HS-27A (cell line): ENCODE results near the gene EPS15.
"Not testable (repeated sequence)": the region's sequence is repeated elsewhere in the genome, so short reads cannot be mapped to it uniquely, and the experiment has no call there.

Experiments
- DNase-seq: peaks from one replicate; pipeline ENCODE4 v3.0.0-alpha.2; 2012; ENCODE audit warnings: low read depth, missing footprints

The EPS15 gene

DNA sequence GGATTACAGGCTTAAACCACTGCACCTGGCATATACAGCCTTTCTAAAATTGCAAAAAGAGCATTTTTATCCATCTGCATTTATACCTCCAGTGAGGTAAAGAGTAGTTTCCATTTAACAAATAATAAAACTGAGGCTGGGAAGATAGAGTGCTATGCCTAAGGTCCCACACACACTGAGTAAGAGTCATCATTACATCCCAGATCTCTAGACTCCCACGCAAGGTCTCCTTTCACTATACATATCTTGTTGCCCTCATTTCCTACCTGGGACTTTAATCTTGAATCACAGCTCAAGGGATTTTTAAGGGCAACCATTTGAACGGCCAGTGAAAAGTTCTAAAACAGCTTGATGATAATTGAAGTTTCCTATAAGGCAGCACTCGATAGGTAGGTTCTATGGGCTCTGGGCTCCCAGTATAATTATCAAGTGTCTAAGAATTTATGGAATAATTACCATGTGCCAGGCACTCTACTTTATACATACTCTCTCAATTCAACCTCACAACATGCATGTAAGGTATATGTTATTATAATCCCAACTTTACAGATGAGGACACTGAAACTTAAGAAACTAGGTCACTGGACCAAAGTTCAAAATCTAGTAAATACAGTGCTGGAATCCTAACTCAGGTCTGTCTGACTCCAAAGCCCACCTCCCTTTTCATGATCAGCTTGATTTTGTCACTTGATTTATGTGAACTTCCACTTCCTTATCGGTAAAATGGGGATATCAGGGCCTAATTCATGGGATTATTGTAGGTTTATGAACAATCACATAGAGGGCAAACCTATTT, 23.3 kb upstream of the EPS15 start:
- no peak for DNase-seq

DNA sequence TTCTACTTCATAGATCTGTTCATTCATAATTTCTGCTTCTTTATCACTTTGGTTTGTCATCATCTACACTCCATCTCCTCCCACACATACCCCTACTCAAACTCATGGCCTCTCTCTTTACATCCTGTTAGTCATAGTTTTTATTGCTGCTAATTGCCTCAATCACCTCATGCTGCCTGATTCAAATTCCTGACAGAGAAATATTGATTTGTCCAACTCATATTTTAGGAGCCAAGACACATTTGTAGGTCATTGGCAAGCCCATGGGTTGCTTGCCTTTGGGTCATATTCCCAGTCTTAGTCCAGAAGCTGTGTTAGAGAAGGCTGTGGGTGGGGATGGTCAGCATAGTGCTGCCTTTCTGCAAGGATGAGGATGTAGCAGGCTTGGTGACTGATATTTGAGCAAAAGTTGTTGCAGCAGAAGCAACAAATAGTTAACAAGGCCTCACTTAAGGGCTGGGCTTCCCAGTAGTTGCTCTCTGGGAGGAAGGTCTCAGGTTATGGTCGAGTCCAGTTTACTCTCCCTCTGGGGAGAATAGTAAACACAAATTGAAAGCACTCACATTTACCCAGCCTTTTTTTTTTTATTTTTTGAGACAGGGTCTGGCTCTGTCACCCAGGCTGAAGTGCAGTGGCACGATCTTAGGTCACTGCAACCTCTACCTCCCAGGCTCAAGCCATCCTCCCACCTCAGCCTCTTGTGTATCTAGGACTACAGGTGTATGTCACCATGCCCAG, 22.4 kb upstream of the EPS15 start:
- no peak for DNase-seq

DNA sequence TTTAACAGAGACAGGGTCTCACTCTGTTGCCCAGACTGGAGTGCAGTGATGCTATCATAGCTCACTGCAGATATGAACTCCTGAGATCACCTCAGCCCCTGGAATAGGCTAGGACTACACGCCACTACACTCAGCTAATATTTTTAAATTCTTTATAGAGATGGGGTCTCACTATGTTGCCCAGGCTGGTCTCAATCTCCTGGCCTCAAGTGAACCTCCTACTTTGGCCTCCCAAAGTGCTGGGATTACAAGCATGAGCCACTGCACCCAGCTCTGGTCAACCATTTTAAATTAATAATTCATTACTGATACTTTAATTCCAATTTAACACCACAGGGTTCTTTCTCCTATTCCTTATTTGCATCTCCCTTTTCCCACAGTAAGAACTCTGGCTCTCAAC, 18.5 kb upstream of the EPS15 start:
- no peak for DNase-seq

DNA sequence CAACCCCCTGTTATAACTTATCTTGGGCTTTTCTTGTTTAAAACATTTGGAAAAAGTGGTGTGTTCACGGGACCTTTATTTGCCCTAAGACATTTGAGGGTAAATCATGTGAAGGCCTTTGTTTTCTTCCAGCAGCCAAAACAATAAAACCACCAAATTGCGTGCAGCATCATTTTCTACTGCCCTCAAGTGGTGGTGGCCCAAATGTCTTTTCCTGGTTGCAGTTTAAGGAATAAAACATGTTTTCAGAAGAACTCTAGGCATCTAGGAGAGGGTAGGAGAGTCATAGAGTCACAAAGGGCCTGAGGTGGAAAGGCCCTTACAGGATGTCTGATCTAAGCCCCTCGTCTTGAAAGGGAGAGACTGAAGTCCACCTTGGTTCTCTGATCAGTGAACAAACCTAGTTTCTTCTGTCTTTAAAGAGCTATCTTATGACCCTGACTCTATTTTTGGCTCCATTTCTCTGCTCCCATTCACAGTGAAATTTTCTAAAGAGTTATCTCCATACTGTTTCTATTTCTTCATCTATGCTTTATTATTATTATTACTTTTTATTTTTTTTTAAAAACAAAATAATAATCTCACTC, 16.0 kb upstream of the EPS15 start:
- no peak for DNase-seq

DNA sequence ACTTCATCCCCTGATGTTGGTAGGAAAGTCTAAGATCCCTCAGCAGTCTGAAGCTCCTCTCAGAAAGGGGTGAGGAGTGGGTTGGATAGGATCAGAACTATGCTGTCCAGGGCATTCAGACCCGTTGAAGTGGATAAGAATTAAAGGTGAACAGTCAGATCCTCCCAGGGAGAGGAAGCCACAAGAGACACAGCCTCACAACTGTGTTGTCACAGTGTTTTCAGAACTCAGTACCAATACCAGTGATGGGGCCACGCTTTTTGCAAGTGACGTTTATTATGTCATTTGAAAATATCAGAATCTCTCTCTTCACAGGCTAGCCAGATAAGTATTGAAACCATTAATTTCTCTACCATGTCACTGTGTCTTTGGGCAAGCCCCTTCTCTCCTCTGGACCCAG, 15.4 kb upstream of the EPS15 start:
- DNase-seq: no peak

DNA sequence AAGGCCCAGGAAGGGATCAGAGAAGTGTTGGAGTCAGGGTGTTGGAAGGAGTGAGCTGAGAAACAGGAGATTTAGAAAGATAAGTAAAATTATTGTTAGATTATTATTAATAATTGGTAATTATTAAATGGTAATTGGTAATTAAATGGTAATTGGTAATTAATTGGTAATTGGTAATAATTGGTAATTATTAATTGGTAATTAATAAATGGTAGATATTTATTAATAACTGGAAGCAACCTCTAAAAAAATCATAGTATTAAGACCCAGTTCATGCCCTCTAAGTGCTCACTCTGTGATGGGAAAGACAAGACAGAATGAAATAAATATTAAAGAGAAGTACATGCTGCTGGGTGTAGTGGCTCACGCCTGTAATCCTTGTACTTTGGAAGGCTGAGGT, 13.8 kb upstream of the EPS15 start:
- no peak for DNase-seq

DNA sequence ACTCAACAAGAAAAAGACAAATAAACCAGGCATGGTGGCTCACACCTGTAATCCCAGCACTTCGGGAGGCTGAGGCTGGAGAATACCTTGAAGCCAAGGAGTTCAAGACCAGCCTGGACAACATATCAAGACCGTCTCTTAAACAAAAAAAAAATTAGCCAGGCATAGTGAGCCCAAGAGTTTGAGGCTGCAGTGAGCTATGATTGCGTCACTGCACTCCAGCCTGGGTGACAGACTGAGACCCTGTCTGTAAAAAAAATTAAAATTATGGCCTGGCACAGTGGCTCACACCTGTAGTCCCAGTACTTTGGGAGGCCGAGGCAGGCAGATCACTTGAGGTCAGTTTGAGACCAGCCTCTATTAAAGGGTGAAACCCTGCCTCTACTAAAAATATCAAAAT, 11.4 kb upstream of the EPS15 start:
- not testable (repeated sequence) for DNase-seq

DNA sequence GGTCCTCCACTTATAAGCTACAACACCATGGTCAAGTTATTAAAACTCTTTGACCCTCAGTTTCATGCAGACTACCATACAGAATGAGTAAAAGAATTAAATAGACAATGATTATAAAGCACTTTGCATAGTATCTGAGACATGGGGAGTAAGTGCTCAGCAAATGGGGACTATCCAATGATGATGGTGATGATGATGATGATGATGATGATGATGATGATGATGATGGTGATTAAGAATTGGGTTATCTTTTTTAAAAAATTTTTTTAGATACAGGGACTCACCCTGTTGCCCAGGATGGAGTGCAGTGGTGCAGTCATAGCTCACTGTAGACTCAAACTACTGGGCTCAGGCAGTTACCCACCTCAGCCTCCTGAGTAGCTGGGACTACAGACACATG, 8.1 kb upstream of the EPS15 start:
- no peak for DNase-seq

DNA sequence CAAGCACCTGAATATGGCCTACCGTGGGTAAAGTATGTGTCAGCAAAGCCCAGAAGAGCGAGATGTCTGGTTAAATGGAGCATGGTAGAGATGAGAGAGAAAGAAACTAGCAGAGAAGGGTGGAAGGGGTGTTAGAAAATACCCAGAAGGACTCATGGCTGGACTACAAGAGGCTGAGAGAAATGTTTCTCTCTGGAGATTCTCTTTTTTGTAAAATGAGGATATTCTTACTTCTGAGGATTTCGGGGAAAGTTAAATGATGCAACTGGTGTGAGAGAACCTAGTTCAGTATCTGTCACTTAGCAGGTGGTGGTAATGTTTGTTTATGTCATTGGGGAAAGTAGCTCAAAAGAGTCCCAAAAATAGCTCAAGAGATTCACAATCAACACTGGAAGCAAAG, 7.2 kb upstream of the EPS15 start:
- no peak for DNase-seq

DNA sequence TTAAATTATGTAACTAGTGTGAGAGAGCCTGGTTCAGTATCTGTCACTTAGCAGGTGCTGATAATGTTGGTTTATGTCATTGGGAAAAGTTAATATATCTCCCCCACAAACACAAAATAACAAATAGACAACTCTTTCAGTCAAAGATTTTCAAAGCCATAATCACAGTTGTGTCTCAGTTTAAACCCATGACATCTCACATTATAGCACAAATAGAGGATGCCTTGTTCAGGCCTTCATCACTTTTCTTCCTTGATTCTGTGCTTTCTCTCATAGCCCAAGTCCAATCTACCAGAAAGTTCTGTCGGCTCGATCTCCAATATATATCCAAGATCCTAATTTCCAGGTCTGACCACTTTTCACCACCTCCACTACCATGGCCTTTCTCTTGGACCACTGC, 6.2 kb upstream of the EPS15 start:
- DNase-seq: no peak

DNA sequence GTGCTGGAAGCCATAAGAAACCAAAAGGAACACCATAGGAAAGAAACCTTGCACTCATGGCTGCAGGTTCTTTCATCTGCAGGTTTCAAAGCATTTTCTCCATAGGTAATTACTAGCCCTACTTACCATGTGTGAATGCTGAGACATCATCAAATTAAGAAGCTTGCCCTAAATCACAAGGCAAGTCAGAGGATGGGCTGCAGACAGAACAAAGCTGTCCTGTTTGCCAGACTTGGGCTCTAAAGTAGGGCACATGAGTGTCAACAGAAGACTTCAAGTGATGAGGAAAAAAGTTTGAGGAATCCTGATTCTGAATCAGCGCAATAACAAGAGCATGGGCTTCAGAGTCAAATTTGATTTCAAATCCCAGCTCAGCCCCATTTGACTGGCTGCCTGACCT, 5.8 kb upstream of the EPS15 start:
- no peak for DNase-seq

DNA sequence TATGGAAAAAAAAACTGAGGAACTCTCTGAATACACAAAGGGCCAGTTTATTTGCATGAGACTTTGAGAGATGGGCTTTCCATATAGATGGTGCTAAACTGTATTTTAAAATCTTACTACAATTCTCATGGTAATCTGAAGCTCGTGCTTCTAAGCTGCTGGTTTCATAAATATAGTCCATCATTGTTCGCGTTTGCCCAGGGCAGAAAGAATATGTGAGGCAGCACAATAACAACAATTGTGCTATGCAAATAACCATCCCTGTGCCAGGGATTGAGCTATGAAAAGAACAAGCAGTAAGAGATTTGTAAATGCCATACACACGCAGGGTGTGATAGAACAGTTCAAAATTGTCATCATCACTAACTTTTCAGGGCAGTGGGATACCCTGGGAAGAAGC, 4.9 kb upstream of the EPS15 start:
- no peak for DNase-seq

DNA sequence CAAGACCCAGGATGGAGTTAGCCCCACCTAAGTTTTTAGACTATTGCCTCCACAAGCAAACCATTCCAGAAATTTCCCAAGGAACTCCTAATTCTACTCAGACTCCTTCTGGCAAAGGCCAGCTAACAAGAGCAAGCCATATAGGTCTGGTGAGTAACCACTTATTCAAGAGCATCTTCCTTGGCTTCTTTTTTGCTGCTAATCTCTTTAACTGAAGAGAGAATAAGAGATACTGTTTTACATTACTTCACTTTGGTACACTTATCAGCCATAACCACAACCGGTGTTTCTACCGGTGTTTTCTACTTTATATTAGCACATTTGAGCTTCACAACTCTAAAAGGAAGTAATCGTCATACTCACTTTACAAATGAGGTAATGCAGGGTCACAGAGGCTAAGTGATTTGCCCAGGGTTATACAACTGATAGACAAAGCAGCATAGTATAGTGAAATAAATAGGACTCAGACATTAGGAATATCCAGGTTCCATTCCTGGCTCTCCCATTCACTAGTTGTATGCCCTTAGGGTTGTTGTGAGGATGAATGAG, 1.7 kb upstream of the EPS15 start:
- DNase-seq: no peak

DNA sequence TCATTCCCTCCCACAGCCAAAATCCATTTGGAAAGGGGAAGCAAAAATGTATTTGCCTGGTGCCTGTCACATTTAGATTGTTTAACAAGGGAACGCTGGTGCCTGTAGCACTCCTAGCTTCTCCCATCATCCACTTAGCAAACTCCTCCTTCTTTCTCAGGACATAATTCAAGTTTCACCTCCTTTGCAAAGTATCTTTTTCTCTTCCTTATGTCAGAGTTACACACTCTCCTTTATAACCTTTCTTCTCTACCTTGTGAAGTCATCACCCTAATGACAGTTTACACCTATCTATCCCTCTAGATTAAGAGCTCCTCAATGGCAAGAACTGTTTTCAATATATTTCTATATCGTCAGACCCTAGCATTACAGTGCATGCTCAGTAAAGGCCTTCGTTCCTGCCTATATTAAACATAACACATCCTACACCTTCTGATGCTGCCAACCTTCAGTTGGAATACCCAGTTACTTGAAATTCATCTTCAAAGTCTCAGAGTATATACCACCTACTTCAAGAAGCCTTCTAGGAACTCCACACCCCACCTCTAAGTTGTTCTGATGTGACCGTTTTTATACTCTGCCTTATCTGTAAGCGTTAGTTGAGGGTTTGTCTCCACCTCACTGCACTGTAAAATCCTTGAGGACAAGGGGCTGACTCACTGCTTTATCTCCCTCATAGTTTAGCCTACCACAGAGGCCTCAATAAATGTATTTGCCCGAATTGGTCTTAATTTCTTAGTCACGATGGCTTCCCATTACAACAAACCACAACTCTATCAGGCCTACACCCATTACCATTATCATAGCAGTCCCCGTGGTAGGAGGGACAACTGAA, 1.0 kb upstream of the EPS15 start:
- DNase-seq: no peak

DNA sequence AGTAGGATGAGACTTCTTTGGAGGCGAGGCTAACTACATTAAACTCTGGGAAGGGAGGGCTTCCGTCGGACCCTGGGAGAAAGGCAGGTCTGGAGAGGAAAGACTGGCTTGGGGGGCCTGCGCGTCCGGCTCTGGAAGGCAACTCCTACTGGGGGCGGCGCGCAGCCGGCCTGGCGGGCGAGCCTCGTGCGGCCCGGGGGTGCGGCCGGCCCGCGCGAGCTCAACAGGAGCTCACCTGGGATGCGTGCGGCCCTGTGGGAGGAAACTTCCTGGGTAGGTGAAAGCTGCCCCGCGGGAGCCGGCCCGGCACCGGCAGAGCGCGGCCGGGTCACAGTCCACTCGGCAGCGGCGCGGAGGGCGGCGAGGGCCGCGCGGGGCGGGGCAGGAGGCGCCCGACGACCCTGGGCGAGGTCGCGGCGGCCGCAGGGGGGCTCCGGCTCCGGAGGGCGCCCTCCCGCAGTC, 449 bp downstream of the EPS15 start:
- DNase-seq: no peak

DNA sequence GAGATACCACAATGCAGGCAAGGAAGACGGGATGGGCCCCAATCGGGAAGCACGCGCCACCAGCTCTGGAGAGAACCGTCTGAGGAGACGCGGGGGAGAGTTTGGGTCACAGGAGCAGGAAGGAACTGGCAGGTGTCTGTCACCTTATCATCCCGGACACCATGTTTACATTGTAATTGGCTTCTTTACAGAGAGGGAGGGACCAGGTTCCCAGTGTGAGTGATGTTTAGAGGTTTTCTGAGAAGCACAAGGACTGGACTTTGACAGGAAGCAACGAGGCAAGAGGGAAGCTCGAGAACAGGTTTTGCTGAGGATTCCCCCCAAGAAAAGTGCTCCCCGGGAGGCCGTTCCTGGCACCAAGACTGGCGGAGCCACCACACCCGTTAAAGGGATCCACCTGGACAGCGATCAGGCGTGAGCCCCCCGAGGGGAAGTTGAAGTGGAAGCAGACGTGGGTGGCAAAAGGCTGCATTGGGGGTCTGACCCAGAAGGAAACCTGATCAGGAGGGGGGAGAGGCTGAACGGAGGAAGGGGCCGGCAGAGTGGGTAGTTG, 957 bp downstream of the EPS15 start:
- DNase-seq: no peak

DNA sequence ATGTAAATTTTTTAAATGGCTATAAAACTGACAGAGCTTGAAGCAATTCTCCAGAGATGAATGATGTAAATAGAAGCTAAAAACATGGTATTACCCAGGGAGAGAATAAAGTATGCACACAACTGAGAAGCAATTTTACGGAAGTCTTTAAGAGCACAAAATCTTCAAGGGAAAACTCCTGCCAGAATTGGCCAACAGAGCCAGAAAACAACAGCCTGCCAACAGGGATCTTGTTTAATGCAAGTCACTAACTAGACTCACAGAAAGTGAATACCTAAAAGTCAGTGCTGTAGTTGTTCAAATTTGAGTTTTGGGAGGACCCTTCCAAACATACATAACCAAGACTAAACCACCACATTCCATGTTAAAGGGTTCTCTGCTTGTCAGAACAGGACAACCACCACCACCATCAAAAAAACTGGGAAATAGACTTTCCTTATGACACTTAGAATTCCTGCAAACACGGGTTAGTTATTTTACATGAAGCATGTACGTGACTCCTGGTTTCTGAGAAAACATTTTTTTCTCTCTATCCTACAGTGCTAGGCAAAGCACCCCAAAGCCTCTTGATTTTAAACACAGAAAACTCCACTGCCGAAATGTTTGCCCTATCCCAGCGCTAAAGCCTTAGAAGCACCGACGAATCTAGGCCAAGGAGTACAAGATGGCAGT, 1.6 kb downstream of the EPS15 start:
- DNase-seq: no peak

DNA sequence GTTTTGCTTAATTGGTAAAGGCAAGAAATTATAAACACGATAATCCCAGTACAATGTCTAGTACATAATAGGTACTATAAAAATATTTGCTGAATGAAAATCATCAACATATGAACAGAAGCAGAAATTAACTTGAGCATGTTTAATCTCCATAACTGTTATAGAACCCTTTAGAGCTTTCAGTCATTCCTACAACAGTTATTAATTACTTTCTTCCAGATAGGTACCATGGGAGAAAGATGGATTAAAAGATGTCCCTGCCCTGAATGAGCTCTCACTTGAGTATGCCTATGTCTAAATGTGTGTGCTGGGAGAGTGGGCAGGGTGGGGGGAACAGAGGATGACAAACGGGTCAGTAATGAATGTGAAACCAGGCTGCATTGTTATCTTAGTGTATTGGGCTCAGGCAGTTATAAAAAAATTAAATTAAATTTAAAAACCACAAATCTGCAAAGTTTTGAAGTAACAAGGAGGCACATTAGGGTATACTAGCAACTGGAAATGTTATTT, 2.4 kb downstream of the EPS15 start:
- DNase-seq: no peak

DNA sequence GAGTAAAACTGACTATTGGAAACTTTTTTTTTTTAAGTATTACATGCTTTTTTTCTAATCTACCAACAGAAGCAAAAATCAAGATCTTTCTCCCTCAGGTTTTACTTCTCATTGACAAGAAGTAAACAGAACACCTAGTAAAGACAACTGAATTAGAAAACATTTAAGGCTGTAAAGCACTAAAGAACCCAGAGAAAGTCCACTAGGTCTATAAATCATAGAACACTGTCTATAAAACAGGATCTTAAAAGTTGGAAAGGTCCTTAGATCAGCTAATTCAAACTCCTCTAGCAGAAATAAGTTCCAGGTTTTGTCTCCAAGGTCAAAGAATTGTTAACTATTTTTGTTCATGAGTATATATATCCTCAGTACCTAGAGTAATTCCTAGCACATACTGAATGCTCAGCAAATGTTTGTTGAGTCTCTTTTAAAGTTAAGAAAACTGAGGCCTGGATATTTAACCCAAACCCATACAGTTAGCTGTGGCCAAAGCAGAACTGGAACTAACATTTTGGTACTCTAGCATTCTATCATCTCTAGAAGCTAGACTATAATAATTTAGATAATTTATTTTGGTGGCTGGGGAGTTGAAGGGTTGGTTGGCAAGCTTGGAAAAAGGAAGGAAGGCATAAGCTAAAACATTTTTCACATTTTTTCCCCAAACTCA, 3.0 kb downstream of the EPS15 start:
- no peak for DNase-seq

DNA sequence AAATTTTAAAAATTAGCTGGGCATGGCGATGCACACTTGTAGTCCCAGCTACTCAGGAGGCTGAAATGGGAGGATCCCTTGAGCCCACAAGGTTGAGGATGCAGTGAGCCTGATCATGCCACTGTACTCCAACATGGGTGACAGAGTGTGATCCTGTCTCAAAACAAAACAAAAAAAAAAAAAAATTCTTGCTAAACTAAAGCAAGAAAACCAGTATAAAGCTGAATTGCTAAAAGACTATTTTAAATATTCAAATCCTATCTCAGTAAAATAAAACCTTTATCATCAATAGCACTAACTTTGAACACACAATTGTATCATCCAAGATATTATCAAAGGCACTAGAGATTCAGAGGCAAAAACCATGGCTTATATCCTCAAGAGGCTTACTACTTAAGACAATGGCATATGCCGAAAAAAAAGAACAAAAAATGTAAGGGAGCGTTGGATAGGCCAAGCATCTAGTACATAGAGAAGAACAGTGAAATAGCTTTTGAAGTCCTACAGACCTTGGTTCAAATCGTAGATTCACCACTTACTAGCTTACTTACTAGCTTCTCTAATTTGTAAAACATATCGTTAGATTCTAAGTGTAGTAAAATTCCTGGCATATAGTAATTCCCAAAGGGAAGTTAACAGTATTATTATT, 3.6 kb downstream of the EPS15 start:
- DNase-seq: no peak
